Cardiac septum (tissue), 1 donor: ENCODE measurements around the gene AMN1. TPM values are rescaled to one million over a fixed set of nuclear protein-coding genes. Genes with fewer than 3 reads are reported as not detected.
"Not testable (repeated sequence)": the region's sequence is repeated elsewhere in the genome, so short reads cannot be mapped to it uniquely, and the experiment has no call there.

ENCODE experiments used
- DNase-seq: peaks from one replicate; pipeline ENCODE4 v3.0.0-alpha.2; 2020; ENCODE audit warnings: low spot score
- intact Hi-C: fragments of 100-400 bp; cut with DNase I; formaldehyde crosslinking; loops from one replicate; pipeline ENCODE4 v1.14.0; 2022
- long read RNA-seq: library from polyadenylated mRNA; unstranded; transcript quantifications from one replicate; pipeline ENCODE4 v2.0.0, GENCODE V29; 2021
- total RNA-seq: library from RNA; stranded (reverse); fragmentation: NEBNext Ultra II Directional; extraction: Animal tissue kit (Norgen Biotek cat#: 25700); gene quantifications from one replicate; pipeline ENCODE4 v1.2.1, GENCODE V29; 2021
- donor health status: DM: no; HTN: no; CAD: no.

Gene AMN1
- 9.2 TPM for total RNA-seq
- long read RNA-seq, transcript AMN1-201 (7 exons, 2,110 nt) = major isoform, 6 of 16 reads
- long read RNA-seq, partial matches to known transcripts = 0 of 16 reads
- long read RNA-seq, other reads (novel, unspliced or antisense) = 8 of 16 reads

- DNase-seq = peak; percentile 100
- intact Hi-C loops = loop anchor here (2.0 to 5.0 kb wide), 3 partner anchors 72 to 148 kb away; partner anchors contain the start of genes DENND5B and ETFBKMT
Measured at GRCh38 chr12:31728917-31729640, at the start of gene AMN1. AMN1 (minus strand) TSS chr12:31729021; CDS start chr12:31729008, 13 bp downstream.

- intact Hi-C loops = no loop called here
Measured at GRCh38 chr12:31773867-31774266, 45.0 kb upstream of the AMN1 start.

GRCh38 chr12:31773223-31773750, 44.5 kb upstream of the AMN1 start:
- no peak for DNase-seq
- intact Hi-C loops = no loop called here

More at GRCh38 chr12:31773867-31774266, 45.0 kb upstream of the AMN1 start:
- no peak for DNase-seq

- intact Hi-C loops = no loop called here
- DNase-seq = no peak
Measured at GRCh38 chr12:31772685-31773222, 43.9 kb upstream of the AMN1 start.

- intact Hi-C loops = no loop called here
- no peak for DNase-seq
Measured at GRCh38 chr12:31772186-31772585, 43.4 kb upstream of the AMN1 start.

- intact Hi-C loops = no loop called here
- no peak for DNase-seq
Measured at GRCh38 chr12:31768046-31768445, 39.2 kb upstream of the AMN1 start.

GRCh38 chr12:31765931-31766330, 37.1 kb upstream of the AMN1 start:
- intact Hi-C loops = no loop called here
- DNase-seq = no peak

GRCh38 chr12:31759632-31760459, 31.0 kb upstream of the AMN1 start:
- intact Hi-C loops = no loop called here
- DNase-seq = no peak

GRCh38 chr12:31758297-31758696, 29.5 kb upstream of the AMN1 start:
- intact Hi-C loops, DNase-seq: not testable (repeated sequence)

GRCh38 chr12:31756977-31757420, 28.2 kb upstream of the AMN1 start:
- intact Hi-C loops = no loop called here
- no peak for DNase-seq

GRCh38 chr12:31752450-31752849, 23.6 kb upstream of the AMN1 start:
- intact Hi-C loops = no loop called here
- no peak for DNase-seq

- intact Hi-C loops = no loop called here
- DNase-seq = no peak
Measured at GRCh38 chr12:31751085-31751484, 22.3 kb upstream of the AMN1 start.

- no peak for DNase-seq
- intact Hi-C loops = no loop called here
Measured at GRCh38 chr12:31750747-31751039, 21.9 kb upstream of the AMN1 start.

GRCh38 chr12:31749024-31749704, 20.3 kb upstream of the AMN1 start:
- intact Hi-C loops = loop anchor here (1.0 kb wide), 1 partner anchor 17 kb away; no protein-coding TSS in a partner anchor
- DNase-seq = no peak

- intact Hi-C loops = no loop called here
Measured at GRCh38 chr12:31745242-31745641, 16.4 kb upstream of the AMN1 start.

GRCh38 chr12:31744363-31744762, 15.5 kb upstream of the AMN1 start:
- intact Hi-C loops, DNase-seq: not testable (repeated sequence)

More at GRCh38 chr12:31745242-31745641, 16.4 kb upstream of the AMN1 start:
- DNase-seq = no peak

GRCh38 chr12:31742891-31743290, 14.1 kb upstream of the AMN1 start:
- intact Hi-C loops = no loop called here
- DNase-seq = no peak

- intact Hi-C loops = no loop called here
- no peak for DNase-seq
Measured at GRCh38 chr12:31740628-31741027, 11.8 kb upstream of the AMN1 start.

- intact Hi-C loops = loop anchor here (10.0 kb wide), 1 partner anchor 367 kb away; the partner anchor contains the start of gene BICD1
- DNase-seq = no peak
Measured at GRCh38 chr12:31737763-31738162, 8.9 kb upstream of the AMN1 start.
